Mammary epithelial cell (primary cell): ENCODE data around the gene TTC23L.

ENCODE experiments used
- EZH2 ChIP-seq: IDR thresholded peaks from 2 replicates; pipeline ENCODE4 v1.6.1; 2012; ENCODE audit warnings: low read length, inconsistent platforms, borderline replicate concordance
- TF ChIP-seq, protein P1 (sequence below), 2 donors: IDR thresholded peaks in 1 of 2; conservative IDR thresholded peaks in 1 of 2; 2 replicates each; pipeline ENCODE4 v1.5.1; 2011 to 2012; ENCODE audit warnings: inconsistent platforms in 2 of 2, low read length in 2 of 2, mild to moderate bottlenecking in 2 of 2, control low read depth in 1 of 2, low read depth in 1 of 2; ENCODE audit not compliant: insufficient read depth in 1 of 2; ENCODE audit errors: extremely low read depth in 1 of 2

DNA sequence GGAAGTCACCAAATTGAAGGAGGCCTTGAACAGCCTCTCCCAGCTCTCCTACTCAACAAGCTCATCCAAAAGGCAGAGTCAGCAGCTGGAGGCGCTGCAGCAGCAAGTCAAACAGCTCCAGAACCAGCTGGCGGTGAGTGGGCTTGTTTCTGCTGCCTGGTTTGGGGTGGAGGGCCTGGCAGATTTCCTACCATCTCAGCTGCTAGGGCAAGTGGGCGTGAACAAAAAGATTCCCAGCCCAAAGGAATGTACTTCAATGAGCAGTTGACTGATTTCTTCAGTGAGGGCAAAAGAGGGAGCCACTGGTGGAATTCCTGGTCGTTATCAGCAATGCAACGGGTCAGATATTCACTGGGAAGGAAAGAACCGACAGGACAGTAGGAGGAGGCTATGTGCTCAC, 12.6 kb upstream of the TTC23L start:
- TF ChIP-seq, protein P1, sequence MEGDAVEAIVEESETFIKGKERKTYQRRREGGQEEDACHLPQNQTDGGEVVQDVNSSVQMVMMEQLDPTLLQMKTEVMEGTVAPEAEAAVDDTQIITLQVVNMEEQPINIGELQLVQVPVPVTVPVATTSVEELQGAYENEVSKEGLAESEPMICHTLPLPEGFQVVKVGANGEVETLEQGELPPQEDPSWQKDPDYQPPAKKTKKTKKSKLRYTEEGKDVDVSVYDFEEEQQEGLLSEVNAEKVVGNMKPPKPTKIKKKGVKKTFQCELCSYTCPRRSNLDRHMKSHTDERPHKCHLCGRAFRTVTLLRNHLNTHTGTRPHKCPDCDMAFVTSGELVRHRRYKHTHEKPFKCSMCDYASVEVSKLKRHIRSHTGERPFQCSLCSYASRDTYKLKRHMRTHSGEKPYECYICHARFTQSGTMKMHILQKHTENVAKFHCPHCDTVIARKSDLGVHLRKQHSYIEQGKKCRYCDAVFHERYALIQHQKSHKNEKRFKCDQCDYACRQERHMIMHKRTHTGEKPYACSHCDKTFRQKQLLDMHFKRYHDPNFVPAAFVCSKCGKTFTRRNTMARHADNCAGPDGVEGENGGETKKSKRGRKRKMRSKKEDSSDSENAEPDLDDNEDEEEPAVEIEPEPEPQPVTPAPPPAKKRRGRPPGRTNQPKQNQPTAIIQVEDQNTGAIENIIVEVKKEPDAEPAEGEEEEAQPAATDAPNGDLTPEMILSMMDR (conservative IDR thresholded peaks at IDR 0.05 in 1 of 2, IDR thresholded peaks at IDR 0.05 in 1 of 2; ENCODE audit: extremely low read depth in 1 of 2, insufficient read depth in 1 of 2, low read depth in 1 of 2, low read length in 2 of 2) = no peak
- TF ChIP-seq EZH2 = no peak
